Transverse colon (tissue), 4 donors: ENCODE data around the gene MYO3A.

Experiments
- CTCF ChIP-seq, 5 experiments: fragments of 200-600 bp in 3 of 5; fragments of 450-650 bp in 2 of 5; sonication (generic) in 3 of 5; IDR thresholded peaks; 1 replicate in 2 of 5; 2 replicates in 3 of 5; pipeline ENCODE4 v1.5.1; 2016 to 2017; ENCODE audit warnings: antibody characterized with exemption in 5 of 5, inconsistent platforms in 3 of 5, mild to moderate bottlenecking in 2 of 5, moderate library complexity in 1 of 5
- POLR2AphosphoS5 ChIP-seq, 3 donors: sonication (generic); formaldehyde crosslinking; IDR thresholded peaks; one replicate each; pipeline ENCODE4 v1.6.1; 2016; ENCODE audit warnings: antibody characterized with exemption in 3 of 3

DNA sequence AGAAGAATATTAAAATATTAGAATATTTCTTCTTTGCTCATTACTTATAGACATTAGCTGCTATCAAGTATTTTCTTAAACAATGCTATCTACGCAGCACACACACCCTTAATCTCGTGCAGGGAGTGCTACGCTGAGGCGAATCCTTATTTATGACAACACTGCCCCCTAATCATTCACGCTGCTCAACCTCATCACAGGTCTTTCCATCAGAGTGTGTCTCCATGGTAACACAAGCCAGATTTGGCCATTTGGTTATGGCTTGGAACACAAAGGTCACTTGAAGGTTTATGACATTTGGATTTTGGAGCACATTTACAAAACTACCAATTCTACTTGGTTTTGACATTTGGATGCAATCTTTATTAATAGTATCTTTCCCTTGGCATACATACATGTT is 45.4 kb upstream of the MYO3A start:
- no peak for TF ChIP-seq POLR2AphosphoS5 (IDR thresholded peaks at IDR 0.05)
- TF ChIP-seq CTCF (IDR thresholded peaks at IDR 0.05): no peak
